RPMI8226 (cell line): Measurements from ENCODE around the gene TGFA.

Source experiments
- DNase-seq: peaks from one replicate; pipeline ENCODE4 v3.0.0-alpha.2; 2015

The TGFA gene

GRCh38 chr2:70553584-70554337 lies at the start of gene TGFA:
Gene TGFA, minus strand, starts transcription at chr2:70553826. Its CDS starts 59 bp downstream, at chr2:70553767.
- peak; percentile 95 for DNase-seq

- no peak for DNase-seq
Observed at GRCh38 chr2:70603066-70603465, 49.4 kb upstream of the TGFA start.

GRCh38 chr2:70598197-70598596 lies 44.6 kb upstream of the TGFA start:
- DNase-seq, result no peak

GRCh38 chr2:70596739-70597138 lies 43.1 kb upstream of the TGFA start:
- DNase-seq, result peak; percentile 57

GRCh38 chr2:70596293-70596692 lies 42.7 kb upstream of the TGFA start:
- DNase-seq, result no peak

GRCh38 chr2:70583091-70583490 lies 29.5 kb upstream of the TGFA start:
- no peak for DNase-seq

- peak; percentile 72 for DNase-seq
Observed at GRCh38 chr2:70580352-70580751, 26.7 kb upstream of the TGFA start.

- peak; percentile 49 for DNase-seq
Observed at GRCh38 chr2:70574618-70575017, 21.0 kb upstream of the TGFA start.

- DNase-seq, result peak; percentile 22
Observed at GRCh38 chr2:70574109-70574508, 20.5 kb upstream of the TGFA start.

- DNase-seq, result no peak
Observed at GRCh38 chr2:70570041-70570661, 16.5 kb upstream of the TGFA start.

- DNase-seq, result no peak
Observed at GRCh38 chr2:70569559-70569958, 15.9 kb upstream of the TGFA start.

- no peak for DNase-seq
Observed at GRCh38 chr2:70566906-70567305, 13.3 kb upstream of the TGFA start.

GRCh38 chr2:70566464-70566863 lies 12.8 kb upstream of the TGFA start:
- no peak for DNase-seq

- DNase-seq, result no peak
Observed at GRCh38 chr2:70565039-70565731, 11.6 kb upstream of the TGFA start.

- DNase-seq, result no peak
Observed at GRCh38 chr2:70561893-70562292, 8.3 kb upstream of the TGFA start.

- DNase-seq, result no peak
Observed at GRCh38 chr2:70560442-70560841, 6.8 kb upstream of the TGFA start.

GRCh38 chr2:70560040-70560439 lies 6.4 kb upstream of the TGFA start:
- no peak for DNase-seq

GRCh38 chr2:70558195-70558808 lies 4.7 kb upstream of the TGFA start:
- DNase-seq, result no peak

GRCh38 chr2:70557171-70557838 lies 3.7 kb upstream of the TGFA start:
- DNase-seq, result peak; percentile 43

GRCh38 chr2:70556608-70557007 lies 3.0 kb upstream of the TGFA start:
- no peak for DNase-seq

GRCh38 chr2:70554338-70554892 lies 789 bp upstream of the TGFA start:
- DNase-seq, result no peak

GRCh38 chr2:70553334-70553583 lies 367 bp downstream of the TGFA start:
- peak; percentile 77 for DNase-seq
